Germinal center (tissue), 1 donor: ENCODE measurements around the gene PLA2G2D.
"Not testable (repeated sequence)": the region's sequence is repeated elsewhere in the genome, so short reads cannot be mapped to it uniquely, and the experiment has no call there.

Source experiments
- DNase-seq: peaks from one replicate; pipeline ENCODE4 v3.0.0; 2012; ENCODE audit warnings: mixed read lengths, low spot score

PLA2G2D gene

DNA sequence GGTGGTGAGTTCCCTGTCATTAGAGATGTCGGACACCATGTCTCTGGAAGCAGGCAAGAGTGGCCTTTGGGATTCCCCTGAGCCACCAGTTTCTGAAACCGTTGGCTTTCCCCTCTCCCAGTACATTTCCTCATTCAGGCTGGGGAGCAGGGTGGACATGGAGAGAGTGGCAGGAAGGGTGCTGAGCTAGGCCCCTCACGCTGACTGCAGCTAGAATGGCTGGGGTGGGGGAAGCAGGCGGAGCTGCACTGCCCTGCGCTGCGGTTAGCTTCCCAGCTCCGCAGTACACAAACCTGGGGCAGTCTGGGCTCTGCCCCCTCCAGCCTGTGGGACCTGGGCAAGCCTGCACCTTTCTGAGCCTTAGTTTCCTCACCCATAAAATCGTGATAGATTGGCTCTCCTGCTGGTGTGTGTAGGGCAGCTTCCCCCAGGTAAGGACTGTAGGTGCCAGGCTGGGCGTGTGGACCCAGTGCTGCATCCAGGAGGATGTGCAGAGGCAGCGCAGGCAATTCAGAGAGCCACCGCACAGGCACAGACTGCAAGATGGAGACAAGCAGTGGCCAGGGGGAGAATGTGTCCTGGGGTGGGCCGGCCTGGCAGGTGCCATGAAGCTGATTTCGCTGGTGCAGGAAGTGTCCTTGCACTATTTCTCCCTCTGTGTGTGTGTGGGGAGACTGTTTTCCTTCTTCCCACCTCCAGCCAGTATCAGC lies 22.8 kb upstream of the PLA2G2D start:
- DNase-seq: no peak

DNA sequence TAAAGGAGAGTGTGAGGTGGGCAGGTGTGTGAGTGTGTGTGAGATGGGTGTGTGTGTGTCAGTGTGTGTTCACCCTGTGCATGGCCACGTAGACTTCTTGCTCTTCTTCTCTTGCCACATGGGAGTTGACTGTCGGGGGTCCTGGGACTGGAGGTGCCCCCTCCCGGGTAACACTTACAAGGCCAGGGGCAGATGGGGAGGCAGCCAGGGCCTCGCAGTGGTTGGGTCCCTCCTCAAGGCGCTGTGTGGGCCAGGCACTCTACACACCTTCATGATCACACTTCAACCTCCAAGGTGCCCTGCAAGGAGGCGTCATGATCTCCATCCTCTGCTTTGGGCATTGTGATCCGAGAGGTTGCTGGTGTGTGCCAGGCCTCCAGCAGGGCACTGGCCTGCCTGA lies 22.1 kb upstream of the PLA2G2D start:
- DNase-seq: no peak

DNA sequence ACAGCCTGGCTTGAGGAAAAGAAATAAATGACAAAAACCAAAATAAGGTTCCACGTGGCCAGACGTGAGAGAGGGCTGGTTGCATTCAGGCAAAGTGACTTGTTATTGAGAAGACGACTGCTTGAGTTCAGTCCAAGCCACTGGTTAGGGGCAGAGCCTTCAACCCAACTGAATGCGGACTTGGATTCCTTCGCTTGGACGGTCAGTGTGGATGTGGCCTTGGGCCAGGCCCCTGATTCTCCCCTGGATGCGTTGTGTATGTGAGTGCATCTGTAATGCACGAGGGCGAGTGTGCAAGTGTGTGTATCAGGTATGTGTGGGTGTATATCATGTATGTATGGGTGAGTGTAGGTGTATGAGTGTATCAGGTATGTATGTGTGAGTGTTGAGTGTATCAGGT lies 21.7 kb upstream of the PLA2G2D start:
- DNase-seq: no peak

DNA sequence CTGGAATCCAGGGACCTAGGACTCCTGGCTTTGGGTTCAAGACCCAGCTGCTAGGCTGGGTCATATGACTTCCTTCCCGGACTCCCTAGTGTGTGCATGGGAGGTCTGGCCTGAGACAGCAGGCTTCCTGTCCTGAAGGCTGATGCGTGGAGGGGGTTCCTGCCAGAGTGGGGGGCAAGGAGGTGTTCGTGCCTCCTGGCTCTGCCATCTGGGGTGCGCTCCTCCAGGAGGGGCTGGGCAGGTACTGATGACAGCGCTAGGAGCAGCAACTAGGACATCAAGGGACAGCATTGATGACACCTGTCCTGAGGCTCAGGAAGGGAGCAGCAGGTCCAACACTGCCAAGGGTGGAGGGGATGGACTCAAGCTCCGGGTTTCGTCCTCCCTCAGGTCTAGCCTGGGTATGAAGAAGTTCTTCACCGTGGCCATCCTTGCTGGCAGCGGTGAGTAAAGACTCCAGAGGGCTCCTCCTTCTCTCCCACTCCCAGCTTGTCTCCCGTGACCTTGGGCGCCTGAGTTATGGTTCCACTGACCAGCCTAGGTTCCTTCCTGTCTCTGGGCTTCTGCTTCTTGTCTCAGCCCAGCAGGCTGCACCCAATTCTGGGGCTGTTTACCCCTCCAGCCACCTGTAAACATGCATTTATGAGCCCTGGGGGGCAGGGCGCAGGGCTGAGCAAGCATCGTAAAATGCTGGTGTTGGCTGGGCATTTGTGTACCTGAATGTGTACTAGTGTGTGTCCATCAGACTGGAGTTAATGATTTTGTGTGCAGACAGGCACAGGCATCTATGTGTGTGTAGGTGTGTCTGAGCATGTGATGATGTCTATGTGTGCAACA lies 20.7 kb upstream of the PLA2G2D start:
- no peak for DNase-seq

DNA sequence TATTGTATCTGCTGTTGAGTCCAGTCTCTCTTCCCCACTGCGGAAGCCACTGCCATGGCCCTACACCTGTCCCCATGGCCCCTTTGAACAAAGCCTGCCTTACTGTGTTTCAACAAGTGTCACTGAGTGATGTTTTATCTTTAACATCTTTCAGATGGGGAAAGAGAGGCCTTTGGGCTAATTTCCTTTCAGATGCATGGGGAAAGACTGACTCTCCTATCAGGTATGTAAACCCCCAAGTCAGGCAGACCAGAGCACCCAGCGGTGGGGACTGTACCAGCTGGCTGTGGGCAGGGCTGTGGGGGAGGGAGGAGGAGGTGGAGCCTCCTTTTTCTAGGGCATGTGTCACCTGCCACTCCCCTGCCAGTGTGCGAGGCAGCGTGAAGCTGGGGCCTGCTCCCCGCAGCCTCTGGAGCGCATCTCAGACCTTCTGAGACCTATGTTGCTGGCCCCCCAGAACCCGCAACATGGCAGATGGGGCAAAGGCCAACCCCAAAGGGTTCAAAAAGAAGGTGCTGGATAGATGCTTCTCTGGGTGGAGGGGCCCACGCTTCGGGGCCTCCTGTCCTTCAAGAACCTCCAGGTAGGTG lies 19.7 kb upstream of the PLA2G2D start, which contains the start of gene PLA2G2F:
PLA2G2F (plus strand) TSS at position 363 of the 590 bp plus-strand sequence; CDS start at position 468, 105 bp downstream.
- no peak for DNase-seq

DNA sequence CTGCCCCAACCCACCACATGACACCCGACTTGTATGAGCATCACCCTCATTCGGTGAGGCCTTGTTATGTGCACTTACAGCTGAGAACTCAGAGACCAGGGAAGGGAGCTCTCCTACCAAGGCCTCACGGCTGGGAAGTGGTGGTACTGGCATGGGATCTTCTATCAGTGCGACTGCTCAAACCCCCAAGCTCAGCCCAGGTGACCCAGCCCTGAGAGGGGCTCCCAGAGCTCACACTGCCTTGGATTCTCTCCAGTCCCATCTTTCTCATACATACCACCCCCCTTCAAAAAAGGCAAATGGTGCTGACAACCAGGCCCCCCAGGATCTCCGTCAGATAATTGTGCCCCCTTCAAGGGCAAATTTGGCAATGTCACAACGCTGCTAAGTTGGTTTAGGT lies 19.0 kb upstream of the PLA2G2D start:
- no peak for DNase-seq

DNA sequence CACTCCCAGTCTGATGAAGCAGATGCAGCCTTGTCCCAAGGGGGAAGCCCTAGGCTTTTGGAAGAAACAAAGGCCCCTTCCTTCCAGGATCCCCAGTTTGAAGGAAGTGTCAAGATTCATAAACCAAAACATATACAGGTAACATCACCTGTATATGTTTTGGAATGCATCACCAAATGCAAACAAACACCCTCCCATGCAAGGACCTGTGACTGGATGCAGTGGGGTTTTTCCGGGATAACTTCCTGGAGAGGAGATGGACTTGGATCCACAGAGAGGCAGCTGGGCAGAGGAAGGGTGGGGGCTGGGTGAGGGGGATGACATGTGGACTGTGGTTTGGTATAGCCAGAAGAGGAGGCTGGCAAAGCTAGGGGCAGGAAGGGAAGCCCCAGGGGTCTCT lies 18.3 kb upstream of the PLA2G2D start:
- DNase-seq: no peak

DNA sequence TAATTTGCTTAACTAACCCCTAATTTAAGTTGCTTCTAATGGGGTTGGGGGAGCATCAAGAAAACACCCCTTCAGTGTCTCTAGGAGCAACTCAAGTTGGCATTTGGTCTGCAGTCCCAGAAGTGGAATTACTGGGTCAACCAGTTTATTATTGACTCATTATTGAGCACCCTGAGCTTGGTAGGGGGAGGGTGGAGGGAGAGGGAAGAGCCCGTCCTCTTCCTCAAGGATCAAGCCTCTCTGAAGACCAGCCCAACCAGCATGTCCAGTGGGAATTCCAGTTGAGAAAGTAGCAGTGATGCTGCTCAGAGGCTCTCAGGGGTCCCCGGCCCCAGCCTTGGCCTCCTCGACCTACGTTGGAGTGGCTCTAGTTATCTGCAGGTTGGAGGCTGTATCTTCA lies 17.7 kb upstream of the PLA2G2D start:
- DNase-seq: no peak

DNA sequence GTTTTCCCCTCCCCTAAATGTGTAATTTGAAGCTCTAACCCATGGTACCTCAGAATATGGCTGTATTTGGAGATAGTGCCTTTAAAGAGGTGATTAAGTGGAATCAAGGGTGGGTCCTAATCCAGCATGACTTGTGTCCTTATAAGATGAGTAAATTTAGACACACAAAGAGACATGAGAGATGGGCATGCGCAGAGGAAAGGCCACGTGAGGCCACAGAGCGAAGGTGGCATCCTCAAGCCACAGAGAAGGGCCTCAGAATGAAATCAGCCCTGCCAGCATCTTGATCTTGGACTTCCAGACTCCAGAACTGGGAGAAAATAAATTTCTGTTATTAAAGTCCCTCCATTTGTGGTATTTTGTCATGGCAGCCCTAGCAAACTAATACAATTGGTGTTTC lies 16.9 kb upstream of the PLA2G2D start:
- DNase-seq: no peak

DNA sequence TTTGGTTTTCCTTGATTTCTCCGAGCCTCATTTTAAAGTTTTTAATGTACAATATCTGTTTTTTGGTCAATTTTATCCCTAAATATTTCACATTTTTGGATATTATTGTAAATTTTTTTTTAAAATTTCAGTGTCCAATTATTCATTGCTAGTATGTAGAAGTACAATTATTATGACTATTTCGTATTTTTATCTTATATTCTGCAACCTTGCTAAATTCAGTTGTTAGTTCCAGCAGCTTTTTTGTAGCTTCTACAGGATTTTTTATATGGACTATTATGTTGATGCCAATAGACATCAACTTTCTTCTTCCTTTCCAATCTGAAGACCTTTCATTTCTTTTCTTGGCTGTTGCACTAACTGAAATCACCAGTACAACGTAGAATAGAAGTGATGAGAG lies 15.7 kb upstream of the PLA2G2D start:
- DNase-seq: no peak

DNA sequence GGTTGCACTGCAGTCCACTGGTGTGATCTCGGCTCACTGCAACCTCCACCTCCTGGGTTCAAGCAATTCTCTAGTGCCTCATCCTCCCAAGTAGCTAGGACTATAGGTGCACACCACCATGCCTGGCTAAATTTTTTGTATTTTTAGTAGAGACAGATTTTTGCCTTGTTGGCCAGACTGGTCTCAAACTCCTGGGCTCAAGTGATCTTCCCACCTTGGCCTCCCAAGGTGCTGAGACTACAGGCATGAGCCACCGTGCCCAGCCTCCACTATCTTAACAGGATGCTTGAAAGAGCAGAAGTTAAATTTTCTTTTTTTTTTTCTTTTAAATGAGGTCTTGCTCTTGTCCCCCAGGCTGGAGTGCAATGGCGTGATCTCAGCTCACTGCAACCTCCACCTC lies 11.2 kb upstream of the PLA2G2D start:
- not testable (repeated sequence) for DNase-seq

DNA sequence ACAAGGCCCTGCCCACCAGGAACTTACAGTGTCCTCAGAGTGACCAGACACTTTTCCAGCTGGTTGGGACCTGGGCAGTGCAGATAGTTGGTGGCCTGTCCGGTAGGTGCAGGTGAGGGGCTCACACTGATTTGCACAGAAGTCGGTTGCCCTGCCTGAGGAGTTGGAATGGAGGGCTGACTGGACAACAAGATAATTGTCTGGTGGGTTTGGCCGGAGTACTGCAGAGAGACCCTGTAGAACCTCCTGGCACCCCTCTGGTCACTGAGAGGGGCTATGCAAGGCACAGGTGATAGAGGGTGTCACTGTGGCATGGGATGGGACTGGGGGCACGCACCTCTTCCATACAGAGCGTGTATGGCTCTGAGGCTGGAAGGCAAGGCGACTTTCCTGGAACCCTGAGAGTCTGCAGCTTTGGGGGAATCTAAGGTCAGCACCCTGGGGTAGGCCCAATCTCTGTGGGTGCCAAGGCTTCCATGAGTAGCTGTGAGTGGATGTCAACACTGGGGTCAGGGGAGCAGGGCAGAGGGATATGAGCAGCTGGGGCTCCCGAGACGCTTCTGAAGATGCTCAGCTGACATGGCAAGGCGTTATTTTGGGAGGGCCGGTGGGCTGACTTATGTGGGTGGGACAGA lies 7.6 kb upstream of the PLA2G2D start:
- DNase-seq: no peak

DNA sequence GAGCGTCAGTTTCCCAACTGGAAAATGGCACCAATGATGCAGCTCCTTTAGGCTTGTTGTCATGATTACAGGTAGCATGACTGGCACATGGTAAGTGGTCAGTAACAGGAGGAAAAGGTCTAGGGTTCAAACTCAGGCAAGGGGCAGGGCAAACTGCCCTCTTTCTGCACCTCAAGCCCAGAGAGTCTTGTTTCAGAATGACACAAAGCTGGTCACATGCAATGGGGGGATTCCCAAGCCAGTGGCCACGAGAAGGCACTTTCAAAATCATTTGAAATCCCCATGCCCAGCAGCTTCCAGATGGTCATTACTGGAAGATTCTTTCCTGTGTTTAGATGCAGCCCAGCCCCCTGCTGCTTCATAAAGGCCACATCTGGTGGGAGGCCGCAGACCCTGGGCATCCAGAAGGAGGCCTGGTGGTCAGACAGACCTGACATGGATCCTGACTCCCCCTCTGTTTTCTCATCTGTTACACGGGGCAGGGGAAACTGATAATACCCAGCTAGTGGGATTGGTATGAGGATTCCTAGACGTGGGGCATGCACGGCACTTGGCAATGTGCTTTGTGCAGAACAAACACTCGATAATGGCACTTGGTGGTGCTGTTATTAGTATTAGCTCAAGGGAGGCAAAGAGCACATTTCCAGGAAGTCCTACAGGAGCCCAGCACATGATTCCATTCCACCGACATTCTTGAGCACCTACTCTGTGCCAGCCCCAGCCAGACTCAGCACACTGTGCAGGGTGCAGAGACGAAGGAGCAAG lies 6.9 kb upstream of the PLA2G2D start:
- DNase-seq: no peak

DNA sequence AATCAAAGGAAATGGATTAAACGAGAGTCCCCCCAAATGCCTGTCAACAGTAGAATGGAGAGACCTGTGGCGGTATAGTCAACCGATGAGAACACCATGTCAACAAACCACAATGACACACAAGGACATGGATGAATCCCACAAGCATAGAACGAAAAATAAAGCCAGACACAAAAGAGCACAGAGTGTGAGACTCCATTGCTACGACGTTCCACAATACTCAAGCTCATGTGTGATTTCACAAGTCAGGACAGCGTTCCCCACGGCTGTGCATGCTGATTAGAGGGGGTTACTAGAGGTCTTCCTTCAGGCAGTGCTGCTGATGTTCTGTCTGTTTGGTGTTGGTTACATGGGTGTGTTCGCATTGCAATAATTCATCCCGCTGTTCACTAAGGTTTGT lies 5.8 kb upstream of the PLA2G2D start:
- DNase-seq: no peak

DNA sequence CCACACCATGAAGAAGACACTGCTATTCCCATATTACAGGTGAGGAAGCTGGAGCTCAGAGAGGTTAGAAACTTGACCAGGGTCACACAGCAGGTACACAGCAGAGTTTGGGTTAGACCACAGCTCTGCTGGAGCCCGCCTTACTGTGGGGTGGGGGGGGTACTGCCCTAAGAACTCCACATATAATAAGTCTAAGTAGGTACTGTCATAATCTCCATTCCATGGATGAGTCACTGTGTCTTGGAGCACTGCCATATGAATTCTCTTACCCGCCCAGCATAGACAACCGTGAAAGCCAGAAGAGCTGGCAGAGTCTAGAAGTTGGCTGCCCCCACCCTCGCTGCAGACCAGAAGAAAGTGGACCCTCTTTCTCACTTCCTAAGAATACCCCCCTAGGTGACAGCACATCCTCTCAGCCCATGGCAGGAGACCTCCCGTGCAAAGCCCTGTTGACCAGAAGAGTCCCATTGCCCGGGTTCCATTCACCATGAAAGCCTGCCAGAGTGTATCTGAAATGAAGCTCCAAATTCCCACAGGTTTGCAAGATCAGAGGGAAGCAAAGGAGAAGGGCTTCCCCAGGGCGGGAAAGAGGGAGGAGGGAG lies 5.2 kb upstream of the PLA2G2D start:
- no peak for DNase-seq

DNA sequence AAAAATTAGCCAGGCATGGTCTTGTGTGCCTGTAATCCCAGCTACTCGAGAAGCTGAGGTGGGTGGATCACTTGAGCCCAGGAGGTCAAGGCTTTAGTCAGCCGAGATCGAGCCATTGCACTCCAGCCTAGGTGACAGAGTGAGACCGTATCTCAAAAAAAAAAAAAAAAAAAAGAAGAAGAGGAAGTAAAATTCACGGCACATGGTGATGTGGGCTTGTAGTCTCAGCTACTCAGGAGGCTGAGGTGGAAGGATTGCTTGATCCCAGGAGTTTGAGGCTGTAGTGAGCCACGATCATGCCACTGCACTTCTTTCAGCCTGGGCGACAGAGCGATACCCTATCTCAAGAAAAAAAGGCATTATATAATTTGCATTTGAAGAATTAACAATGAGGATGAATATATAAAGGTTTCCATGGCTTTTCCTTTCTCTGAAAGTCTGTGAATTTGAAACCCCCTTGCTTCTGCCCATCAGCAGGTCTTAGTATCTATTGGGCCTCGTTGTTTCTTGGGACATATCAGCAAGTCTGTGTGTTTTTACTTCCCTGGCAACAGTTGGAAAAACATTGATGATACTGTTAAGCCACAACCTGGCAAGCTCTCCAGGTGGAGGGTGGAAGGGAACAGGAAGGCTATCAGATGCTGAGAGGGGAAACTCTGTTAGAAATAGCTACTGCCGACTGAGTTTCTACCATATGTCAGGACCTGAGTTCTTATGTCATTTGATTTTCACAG lies 4.6 kb upstream of the PLA2G2D start:
- DNase-seq: no peak

DNA sequence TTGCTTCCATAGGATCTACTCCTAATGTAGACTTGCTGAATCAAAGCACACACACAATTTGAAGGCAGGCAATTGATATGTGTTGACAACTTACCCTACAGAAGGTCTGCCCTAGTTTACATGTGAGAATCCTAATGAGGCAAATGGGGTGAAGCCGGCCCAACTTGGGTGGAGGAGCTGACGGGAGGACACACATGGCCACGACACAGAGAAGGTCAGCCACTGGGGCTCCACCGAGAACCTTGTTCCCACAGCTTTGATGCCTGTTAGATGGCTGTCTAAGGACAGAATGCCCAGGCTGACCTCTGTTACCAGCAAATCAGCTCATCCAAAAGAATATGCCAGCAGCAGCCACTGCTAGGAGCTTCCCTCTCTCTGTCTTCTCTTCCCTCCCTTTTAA lies 1.5 kb upstream of the PLA2G2D start:
- no peak for DNase-seq

DNA sequence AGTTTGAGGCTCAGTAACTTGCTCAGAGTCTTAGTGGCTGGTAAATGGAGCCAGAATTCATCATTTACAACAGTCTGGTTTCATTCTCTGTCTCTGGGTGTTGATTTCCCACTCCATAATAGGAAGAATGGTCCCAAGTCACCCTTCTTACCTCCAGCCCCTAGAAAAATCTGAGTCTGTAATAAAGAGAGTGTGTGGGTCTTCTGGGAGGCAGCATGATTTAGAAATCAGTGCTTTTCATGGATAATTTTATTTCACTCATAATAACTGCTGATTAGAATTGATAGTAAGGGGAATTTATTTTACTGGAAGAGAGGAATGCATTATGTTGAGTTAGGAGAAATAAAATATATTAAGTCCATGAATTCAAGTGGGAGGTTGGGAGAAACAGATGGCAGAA lies 2.1 kb downstream of the PLA2G2D start:
- no peak for DNase-seq

DNA sequence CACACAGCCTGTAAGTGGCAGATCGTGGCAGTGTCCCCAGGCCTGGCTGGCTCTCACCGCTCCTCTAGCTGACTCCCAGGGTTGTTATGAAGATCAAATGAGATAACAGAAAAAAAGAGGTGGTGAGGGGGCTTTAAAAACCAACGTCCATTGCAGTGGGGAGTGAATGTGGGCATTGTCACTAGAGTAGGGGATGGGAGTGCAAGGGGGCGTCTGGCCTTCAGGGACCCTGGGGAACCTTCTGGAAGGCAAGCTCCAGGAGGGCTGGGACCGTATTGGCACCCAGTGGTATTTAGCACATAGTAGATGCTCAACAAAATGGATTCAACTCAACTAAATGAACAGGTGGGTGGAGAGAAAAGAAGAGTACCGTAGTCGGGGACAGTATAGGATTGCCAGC lies 3.4 kb downstream of the PLA2G2D start:
- DNase-seq: no peak

DNA sequence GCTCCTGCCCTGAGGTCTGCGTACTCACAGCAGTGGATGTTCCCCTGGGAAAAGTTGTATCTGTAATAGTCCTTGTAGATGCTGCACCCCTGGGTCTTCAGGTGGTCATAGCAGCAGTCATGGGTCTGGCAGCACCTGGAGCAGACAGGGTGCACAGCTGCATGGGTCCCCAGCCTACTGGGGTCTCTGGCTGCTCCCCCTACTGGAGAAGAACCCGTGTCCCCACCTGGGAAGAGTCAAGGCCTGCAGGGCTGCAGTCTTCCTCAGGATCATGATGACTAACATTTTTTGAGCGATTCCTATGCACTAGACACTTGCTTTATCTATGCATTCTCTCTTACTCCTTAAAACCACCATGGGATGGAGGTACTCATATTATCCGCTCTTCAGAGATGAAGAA lies 3.9 kb downstream of the PLA2G2D start:
- DNase-seq: no peak
